Activated T-helper 1 cell treated with Interleukin-2 at 50 U/mL for 16 hours (primary cell): ENCODE results near the gene EVI2A.
"Not testable (repeated sequence)": the region's sequence is repeated elsewhere in the genome, so short reads cannot be mapped to it uniquely, and the experiment has no call there.

ENCODE experiments used
- DNase-seq: peaks from one replicate; pipeline ENCODE4 v3.0.0-alpha.2; 2020; ENCODE audit warnings: low read depth

EVI2A gene, protein sequence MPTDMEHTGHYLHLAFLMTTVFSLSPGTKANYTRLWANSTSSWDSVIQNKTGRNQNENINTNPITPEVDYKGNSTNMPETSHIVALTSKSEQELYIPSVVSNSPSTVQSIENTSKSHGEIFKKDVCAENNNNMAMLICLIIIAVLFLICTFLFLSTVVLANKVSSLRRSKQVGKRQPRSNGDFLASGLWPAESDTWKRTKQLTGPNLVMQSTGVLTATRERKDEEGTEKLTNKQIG

DNA sequence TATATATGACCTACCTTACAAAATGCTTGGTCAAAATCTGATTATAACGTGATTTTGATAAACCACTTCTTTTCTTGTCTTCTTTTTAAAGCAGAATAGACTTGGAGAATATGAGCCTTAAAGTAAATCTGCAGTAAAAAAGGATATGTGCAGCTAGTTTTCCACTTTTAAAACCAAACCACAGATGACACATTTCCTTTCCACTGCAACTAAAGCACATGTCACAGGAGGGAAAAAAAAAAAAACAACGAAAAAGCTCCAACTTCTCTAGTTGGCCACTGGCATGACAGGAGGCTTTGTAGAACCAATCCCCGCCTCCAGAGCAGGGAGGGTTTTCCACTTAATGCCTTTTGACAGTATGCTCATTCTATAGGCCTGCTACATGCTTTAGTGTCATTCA, at the start of gene EVI2A:
Gene EVI2A, minus strand, starts transcription at position 142 of the 400 bp plus-strand sequence. CDS start 2,609 bp downstream, outside the sequence.
- peak; percentile 49 for DNase-seq

DNA sequence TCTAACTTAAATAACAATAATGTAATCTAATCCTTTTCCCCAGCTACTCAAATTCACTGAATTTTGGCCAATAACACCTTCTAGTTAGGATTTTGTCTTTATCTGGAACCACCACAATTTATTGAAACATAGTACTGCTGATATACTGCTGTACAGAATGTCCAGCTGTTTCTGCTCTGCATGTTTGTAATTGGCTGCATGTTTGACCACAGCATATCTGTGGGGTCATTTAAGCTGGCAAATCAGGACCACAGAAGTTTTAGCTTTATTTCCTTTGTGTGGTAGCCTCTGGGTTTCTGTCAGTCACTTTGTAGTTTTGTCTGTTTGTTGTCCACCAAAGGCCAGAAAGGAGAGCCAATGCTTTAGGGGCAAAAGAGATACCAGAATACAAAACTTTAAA, 47.8 kb upstream of the EVI2A start:
- no peak for DNase-seq

DNA sequence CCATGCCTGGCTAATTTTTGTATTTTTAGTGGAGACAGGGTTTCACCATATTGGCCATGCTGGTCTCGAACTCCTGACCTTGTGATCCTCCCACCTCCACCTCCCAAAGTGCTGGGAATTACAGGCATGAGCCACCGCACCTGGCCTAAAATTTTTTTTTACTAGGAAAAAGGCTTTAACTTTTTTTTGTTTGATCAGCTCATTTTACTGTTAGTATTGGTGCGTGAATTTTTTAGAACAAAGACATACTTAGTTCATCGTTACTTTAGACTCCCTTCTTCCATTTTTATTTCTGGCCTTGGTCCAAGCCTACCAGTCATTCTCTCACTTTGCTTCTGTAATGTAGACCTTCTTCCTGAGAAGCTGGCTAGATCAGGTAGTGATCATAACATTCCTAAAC, 44.7 kb upstream of the EVI2A start:
- no peak for DNase-seq

DNA sequence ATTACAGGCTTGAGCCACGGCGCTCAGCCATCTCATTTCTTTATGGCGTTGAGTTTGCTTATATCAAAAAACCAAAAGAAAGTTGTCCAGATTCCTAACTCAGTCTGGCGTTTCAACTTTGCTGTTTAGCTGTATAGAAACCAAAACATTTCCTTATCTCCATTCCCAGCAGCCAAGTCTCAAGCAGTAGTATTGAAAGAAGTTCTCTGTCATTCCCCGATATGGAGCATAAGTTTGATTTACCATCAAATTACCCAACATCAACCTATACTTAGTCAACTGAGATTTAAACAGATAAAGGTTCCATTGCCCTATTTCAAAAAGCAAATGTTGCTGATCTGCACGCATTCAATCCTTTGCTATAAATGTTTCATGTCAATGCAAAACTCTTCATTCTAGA, 42.6 kb upstream of the EVI2A start:
- no peak for DNase-seq

DNA sequence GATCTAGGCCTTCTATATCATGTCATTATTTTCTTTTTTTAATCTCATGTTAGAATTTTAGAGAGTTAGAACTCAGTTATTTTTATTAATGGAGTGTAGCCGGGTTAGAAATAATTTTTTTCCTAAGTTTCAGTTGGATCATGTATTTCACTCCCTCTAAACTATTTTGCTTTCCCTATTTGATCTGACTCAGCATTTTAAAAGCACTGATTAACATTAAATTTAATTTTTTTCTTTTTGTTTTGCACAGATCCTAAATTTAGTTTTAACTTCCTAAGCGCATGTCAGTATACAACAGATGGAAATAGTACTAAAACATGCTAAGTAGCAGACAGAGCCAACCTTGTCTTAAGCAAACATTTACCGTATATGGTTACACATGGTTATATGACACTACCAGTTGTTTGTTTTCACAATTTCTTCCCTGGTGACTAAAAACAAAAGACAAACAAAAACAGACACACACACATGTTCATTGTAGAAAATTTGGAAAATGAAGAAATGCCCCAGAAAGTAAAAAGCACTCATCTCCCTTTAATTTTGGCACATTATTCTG, 36.5 kb upstream of the EVI2A start:
- no peak for DNase-seq

DNA sequence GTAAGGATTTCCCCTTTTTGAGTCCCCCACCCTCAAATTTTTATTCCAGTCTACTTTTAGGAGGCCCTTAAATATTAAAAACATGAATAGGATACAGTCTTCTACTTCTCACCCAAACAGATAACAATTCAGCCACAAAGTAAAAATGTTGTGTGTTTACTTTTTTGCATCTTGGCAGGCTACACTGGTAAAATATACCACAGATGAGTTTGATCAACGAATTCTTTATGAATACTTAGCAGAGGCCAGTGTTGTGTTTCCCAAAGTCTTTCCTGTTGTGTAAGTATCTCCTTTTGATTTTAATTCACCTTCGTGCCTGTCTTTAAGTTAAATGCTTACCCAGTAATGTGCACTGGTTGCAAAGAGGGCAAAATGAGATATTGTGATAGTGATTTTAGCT, 35.7 kb upstream of the EVI2A start:
- no peak for DNase-seq

DNA sequence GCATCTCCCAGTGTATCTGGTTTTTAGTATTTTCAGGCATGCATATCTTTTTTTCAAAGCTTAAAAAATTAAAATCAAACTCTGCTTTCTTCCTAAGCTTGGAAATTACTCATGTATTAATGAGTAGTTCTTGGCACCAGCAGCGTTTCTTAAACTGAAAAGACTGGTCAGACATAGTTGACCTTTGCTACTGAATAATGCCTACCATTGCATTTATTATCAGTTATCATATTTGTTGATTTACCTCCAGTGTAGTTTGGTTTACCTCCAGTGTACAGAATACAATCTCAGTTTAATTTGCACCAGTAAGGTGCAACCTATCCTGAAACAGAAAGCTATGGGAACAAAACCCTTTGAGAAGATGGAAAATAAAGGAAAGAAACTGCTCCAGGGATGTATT, 34.5 kb upstream of the EVI2A start:
- no peak for DNase-seq

DNA sequence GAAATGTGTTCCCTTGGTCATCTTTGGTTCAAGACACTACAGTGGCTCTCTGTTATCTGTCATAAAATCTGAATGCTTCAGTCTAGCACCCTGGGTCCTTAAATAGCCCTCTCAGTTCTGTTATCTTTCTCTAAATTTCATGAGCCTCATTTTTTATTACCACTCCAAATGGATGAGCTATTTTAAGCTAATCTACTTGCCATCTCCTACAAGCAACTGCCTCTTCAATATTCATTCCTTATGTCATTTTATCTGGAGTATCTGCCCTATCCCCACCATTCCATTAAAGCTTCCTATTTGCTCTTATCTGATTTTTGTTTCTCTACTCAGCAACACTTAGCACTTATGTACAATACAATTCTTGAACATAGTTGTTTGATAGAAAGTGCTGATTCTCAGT, 28.0 kb upstream of the EVI2A start:
- DNase-seq = no peak

DNA sequence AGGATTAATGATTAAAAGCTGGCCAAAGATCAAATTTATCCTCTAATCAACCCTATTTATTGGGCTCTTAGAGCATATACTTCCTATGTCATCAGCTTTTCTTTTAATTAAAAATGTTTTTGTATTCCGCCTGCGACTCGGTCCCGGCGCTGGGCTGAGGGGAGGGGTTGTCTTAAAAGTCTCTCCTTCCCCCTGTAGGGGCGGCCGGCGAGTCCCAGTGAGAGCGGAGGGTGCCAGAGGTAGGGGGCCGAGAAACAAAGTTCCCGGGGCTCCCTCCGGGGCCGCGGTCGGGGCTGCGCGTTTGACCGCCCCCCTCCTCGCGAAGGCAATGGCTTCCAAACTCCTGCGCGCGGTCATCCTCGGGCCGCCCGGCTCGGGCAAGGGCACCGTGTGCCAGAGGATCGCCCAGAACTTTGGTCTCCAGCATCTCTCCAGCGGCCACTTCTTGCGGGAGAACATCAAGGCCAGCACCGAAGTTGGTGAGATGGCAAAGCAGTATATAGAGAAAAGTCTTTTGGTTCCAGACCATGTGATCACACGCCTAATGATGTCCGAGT, 23.8 kb upstream of the EVI2A start:
- not testable (repeated sequence) for DNase-seq

DNA sequence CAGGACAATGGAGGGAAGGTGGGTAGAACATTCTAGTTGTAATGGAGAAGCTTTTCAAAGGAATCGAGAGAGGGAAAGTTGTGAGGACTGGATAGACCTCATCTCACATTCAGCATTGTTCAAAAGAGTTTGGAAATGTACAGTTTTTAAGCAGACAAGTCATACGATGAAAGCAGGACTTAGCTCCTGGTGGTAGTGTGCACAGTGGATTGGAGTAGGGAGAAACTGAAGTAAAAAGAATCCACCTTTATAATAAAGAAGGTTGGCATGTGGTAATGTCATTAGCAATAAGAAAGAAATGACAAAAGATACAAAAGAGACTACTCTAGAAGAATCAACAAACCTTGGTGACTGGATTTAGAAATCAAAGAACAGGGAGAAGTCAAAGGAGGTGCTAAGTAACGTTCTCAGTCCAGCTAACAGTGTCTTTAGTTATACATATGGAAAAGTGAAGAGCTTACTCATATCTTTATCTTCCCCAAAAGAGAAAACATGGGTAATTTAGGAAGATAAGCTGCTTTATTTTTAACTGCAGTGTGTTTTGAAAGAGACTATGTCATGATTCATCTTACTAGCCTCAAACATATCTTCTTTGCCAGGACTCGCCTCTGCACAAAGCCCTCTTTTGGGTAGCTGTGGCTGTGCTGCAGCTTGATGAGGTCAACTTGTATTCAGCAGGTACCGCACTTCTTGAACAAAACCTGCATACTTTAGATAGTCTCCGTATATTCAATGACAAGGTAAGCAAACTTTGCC, 18.7 kb upstream of the EVI2A start:
- no peak for DNase-seq

DNA sequence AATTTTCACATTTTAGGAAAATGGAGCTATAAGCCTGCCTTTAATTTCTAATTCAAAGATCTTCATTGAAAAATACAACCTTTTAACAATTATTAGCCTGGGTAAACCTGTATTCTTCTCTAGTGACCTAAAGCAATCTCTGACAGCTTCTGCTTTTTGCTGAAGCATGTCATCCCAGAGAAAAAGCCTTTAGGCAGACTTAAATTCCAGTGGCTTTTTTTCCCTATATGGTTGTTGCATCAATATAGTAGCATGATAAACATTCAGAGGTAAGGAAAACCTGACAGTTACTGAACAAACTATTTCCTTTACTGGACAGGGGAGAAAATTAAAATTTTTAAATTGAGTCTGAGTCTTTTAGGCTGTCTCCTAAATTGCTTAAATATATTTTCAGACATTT, 7.8 kb upstream of the EVI2A start:
- DNase-seq = no peak

DNA sequence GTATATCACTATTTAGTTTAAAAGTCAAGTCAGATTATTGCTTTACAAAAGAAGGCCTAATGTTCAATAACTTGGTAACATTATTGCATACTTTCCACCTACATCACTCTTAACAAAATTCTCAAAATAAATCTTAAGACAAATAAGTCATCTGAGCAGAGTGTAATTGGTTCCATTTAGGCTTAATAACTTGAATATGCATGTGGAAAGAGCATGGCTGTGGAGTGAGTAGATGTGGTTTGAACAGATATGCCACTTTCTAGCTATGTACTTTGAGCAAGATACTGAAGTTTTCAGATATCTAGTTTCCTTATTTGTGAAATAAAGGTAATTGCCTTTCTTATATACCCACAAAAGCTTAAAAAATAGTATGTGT, 6.7 kb upstream of the EVI2A start:
- DNase-seq = no peak

DNA sequence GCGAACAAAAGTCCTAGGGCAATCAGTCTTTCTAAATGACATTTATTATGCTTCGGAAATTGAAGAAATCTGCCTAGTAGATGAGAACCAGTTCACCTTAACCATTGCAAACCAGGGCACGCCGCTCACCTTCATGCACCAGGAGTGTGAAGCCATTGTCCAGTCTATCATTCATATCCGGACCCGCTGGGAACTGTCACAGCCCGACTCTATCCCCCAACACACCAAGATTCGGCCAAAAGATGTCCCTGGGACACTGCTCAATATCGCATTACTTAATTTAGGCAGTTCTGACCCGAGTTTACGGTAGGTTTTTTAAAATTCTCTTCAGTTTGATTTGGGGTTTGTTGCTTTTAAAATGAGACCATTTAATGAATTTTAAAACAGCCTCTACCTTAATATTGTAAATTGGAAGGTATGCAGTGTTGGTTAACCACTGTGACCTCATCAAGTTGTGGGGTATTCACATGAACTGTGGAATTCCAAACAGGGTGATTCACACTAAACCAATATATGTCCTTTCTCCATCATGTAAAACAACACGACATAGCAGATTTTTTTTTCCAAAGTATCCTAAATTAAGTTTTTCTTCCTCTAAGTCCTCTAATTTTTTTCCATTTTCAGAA, 6.2 kb upstream of the EVI2A start:
- no peak for DNase-seq

DNA sequence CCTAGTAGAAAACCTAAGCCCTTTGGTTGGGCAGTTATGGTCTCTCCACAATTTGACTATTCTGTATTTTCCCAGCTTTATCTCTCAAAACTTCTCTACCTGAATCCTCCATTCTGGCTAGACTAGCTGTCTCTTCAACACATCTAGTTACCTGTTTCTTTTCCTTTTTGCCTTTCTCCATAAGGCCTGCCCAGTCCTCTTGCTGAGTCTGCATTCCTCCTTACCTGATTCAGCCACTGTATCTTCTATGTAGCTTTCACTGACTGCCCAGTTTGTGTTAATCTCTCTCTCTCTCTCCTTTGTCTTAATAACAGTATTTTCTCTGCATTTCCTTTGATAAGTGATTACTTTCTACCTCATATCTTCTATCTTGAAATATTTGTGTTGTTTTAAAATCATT, 2.1 kb upstream of the EVI2A start:
- DNase-seq = no peak

DNA sequence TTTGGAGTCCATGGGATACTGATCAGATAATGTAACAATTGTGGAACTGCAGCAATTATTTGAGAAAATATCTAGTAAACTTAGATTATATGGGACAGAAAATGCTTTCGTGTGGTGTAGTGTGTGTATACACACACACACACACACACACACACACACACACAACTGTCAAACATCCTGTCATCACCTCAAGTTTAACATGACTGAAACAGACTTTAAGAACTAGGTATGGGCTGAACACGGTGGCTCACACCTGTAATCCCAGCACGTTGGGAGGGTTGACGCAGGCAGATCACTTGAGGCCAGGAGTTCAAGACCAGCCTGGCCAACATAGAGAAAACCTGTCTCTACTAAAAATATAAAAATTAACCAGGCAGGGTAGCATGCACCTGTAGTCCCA, 544 bp upstream of the EVI2A start:
- DNase-seq = no peak

DNA sequence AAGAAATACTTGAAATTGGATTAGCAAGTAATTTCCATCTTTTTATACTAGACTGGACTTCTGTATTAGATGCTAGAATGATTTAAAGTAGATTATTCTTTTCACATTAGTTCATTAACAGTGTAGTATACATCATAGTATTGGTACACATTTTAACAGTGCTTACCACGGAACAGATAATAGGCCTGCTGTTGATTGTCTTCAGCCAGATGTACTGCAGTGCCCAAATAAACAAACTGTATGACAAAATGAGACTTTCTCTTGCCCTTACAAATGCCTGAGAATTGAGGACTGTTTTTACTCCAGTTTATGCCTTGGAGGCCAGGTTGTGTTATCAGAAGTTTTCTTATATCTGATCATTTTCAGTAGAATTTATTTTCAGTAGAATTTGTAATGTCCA, 631 bp downstream of the EVI2A start:
- DNase-seq = no peak

DNA sequence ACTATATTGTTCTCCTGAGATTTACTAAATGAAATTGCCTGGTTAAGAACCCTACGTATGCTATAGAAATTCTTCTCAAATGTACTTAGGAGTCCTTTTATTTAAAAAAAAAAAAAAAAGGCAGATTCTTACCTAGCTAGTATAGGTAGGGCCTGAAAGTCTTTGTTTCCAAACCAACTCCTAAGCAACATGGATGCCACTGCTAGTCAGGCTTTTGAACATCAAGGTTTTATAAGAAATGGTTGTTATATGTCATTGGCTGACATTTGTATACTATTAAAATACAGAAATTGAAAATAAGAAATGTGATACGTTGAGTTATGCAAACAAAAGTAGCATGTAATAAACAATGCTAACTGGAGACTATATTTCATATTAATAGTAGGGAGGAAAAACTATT, 1.2 kb downstream of the EVI2A start:
- no peak for DNase-seq

DNA sequence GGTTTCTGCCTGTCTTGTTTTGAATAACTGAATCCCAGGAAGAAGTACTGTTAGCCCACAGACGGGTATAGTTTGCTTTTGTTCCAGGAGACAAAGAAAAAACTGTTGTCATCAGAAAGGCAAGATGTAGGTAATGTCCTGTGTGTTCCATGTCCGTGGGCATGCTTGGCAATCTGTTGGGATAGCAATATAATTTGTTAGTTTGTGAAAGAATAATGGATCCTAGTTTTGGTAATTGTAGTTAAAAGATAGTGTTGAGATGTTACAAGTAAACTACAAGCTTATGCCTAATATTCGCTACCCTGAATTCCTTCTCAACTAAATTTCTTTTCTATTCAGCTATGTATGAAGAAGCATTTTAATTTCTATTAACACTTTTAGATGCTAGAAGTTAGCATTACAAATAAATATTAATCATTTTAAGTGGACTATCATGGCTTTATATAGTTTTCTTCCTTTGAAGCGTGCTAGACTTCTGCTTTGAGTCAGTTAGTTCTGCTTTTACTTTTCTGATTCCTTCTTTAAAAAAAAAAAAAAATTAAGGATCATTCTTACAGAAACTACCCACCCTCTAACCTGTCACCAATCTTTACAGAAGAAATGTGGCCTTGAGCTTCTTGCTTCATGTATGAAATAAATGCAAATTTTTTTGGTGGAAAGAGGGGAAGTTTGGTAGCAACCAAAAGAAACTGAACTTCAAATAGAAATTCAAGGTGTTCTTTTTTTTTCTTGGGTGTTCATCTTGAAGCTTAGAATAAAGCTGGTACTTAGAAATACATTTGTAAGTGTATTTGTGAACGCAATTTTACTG, 2.4 kb downstream of the EVI2A start:
- DNase-seq = no peak

DNA sequence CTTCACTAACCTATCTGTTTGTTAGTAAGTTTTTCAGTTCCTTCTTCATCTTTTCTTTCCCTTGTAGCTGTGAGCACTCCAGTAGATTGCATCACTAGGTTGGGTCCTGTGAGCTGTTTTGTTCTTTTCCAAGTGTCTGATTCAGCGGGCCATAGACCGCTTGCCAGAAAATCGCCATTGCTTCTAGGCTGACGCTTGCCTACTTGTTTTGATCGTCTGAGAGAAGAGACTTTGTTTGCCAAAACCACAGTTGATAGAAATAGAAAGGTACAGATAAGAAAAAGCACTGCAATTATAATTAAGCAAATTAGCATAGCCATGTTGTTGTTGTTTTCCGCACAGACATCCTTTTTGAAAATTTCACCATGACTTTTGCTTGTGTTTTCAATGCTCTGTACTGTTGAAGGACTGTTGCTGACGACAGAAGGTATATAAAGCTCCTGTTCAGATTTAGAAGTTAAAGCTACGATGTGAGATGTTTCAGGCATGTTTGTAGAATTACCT, 3.1 kb downstream of the EVI2A start:
- peak; percentile 35 for DNase-seq

DNA sequence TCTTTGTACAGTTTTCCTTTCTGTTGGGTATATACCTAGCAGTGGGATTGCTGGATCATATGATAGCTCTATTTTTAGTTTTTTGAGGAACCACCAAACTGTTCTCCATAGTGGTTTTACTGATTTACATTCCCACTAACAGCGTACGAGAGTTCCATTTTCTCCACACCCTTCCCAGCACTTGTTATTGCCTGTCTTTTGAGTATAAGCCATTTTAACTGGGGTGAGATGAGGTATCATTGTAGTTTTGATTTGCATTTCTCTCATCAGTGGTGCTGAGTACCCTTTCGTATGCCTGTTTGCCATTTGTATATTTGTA, 6.7 kb downstream of the EVI2A start:
- DNase-seq = no peak

DNA sequence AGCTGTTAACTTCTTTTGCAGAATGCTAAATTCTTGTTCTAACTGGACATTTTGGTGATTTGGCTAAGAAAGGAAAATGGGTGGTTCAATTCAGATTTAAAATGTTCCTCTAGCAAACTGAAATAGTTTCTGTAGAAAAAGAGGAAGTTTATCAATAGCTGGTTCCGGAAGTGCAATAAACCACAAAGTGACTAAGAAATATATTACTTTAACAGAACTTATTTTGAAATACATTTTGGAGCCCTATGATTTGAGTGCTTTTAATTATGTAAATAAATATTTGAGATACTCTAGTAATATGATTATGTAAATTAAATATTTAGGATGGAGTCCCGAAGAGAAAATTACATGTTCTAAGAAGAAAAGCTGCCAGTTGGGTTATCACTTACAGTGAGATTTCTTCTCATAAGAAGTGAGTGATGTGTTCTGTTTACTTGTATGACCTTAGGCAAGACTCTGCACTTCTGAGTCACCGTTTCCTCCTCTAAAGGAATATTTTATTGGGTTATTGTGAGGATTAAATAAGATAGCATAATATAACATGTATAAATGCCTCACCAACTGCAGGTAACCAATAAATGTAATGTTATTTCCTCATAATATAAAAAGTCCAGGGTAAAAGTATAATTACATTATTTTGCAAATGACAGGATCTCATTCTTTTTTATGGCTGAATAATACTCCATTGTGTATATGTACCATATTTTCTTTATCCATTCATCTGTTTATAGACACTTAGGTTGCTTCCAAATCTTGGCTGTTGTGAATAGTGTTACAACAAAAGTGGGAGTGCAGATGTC, 7.2 kb downstream of the EVI2A start, which contains the start of gene EVI2B:
Gene EVI2B, minus strand, starts transcription at position 73 of the 800 bp plus-strand sequence. CDS start 8,445 bp downstream, outside the sequence.
- DNase-seq = no peak
